Activated CD4-positive, alpha-beta T cell treated with anti-CD3 and anti-CD28 coated beads, Interleukin-2, Interleukin-4, amounts not matched to agents 100 ng/mL and 50 ng/mL, durations not matched to agents 16 hours and 8 hours (primary cell): Measurements from ENCODE around the gene CDX2.
"Not testable (repeated sequence)": the region's sequence is repeated elsewhere in the genome, so short reads cannot be mapped to it uniquely, and the experiment has no call there.

Experiments used
- DNase-seq: peaks from one replicate; pipeline ENCODE4 v3.0.0-alpha.2; 2020; ENCODE audit warnings: low spot score

Gene CDX2, protein sequence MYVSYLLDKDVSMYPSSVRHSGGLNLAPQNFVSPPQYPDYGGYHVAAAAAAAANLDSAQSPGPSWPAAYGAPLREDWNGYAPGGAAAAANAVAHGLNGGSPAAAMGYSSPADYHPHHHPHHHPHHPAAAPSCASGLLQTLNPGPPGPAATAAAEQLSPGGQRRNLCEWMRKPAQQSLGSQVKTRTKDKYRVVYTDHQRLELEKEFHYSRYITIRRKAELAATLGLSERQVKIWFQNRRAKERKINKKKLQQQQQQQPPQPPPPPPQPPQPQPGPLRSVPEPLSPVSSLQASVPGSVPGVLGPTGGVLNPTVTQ

DNA sequence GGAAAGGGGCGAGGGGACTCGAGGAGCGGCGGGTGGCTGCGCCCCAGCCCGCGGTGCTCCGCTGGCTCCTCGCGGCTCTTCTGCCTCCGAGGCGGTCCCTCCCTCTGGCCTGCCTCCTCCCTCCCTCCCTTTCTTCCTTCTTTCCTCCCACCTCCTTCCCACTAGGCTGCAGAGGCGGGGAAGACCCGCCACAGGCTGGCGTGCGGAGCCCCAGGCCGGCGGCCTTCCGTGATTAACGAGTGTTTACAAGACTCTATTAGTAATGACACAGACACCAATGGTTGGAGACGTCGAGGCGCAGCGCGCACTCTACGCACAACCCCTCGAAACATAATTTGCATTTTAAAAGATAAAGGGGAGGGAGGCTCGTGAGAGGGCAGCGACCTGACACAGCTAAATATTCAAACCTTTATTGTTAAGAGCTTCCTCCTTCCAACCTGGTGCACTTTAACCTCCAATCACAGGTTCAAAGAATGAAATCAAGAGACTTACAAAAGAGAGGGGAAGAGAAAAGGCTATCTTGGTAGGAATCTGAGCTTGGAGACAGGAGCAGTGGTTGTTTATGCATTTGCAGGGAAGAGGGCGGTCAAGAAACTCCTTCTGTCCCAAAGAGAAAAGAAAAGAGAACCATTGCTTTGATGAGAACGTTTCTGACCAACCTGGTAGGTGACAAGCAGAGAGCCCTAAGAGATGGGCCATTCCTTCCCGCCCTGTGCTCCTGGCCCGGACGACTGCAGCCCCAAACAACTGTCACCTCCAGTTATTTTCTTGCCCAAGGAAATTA lies at the start of gene CDX2:
Gene CDX2, minus strand, starts transcription at position 234 of the 784 bp plus-strand sequence. CDS start 309 bp downstream, outside the sequence.
- DNase-seq = no peak

DNA sequence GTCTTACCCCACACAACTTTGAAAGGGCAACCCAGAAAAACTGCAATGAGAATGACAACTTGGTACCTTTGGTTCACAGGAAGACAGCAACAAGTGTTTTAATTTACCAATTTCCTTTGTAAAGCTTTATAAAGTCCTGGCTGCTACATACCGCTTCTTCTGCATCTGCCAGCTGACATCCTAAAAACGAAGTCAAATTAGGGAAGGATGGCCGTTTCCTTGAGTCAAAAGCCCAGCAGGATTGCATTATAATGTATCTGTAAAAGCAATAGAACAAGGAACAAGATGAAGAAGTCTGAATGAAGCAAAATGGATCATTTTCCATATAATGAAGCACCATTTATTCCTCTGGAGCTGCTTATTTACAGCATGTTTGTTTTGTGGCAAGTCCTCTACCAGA lies 45.2 kb upstream of the CDX2 start:
- no peak for DNase-seq

DNA sequence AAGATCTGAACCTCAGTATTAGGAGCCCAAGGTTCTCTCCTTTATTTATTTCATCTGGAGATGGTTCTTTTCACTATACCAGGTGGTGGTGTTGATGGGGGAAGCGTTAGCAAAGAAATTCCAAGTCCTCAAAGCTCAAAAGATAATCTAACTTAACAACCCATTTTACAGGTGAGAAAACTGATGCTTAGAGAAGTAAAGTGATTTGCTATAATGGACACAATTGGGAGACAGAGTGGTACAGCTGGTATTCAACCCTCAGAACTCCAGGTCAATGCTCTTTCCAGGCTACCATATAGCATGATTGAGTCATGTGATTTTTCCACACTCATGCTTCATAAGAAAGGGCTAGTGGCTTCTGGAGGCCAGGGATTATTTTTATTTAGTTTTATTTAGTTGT lies 44.4 kb upstream of the CDX2 start:
- DNase-seq = no peak

DNA sequence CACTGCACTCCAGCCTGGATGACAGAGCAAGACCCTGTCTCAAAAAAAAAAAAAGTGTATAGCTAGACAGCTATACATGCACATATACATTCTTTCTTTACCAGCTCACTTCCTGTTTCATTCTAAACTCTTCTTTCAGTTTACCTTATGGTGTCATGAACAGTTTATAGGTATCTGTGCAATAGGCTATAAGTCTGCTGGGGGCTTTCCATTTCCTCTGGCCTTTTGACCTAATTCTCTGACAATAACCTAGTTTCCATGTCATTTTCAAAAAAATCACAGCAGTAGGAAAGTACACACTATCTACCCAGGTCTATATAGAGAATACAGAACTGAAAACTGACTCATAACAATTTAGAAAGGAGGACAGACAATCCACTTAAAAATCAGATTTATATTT lies 43.8 kb upstream of the CDX2 start:
- no peak for DNase-seq

DNA sequence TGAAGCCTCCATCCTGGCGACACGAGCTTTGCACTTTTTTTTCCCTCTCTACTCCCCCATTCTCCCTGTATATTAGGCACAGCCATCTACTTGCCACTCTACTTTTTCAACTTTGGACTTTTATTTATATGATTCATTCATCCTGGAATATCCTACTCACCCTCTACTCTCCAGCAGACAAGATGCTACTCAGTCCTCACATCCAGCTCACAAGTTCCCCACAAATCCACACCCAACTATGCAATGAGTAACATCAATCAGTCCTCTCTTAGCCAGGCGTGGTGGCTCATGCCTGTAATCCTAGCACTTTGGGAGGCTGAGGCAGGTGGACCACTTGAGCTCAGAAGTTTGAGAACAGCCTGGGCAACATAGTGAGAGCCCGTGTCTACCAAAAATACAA lies 43.3 kb upstream of the CDX2 start:
- DNase-seq = no peak

DNA sequence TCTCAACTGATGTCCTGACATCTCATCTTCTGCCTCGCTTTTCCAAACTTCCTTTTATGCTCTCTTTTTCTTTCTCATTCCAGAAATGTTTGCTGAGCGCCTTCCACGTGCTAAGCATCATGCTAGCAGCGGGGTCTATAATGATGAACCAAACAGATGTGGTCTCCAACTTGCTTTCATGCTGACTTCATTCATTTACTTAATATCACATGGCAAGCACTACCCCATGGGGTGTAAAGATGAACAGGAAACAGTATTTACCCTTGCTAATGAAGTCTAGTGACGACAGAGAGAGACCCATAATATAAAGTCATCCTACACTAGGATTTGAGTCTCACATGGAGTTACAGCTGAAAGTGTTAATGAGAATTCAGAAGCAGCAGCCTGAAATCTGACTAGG lies 40.9 kb upstream of the CDX2 start:
- no peak for DNase-seq

DNA sequence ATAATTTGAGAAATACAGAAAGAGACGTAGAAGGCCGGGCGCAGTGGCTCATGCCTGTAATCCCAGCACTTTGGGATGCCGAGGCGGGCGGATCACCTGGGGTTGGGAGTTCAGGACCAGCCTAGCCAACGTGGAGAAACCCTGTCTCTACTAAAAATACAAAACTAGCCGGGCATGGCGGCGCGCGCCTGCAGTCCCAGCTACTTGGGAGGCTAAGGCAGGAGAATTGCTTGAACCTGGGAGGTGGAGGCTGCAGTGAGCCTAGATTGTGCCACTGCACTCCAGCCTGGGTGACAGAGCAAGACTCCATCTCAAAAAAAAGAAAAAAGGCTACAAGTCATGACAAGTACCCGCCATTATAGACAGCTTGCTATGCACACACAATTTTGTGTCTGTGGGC lies 35.9 kb upstream of the CDX2 start:
- DNase-seq = not testable (repeated sequence)

DNA sequence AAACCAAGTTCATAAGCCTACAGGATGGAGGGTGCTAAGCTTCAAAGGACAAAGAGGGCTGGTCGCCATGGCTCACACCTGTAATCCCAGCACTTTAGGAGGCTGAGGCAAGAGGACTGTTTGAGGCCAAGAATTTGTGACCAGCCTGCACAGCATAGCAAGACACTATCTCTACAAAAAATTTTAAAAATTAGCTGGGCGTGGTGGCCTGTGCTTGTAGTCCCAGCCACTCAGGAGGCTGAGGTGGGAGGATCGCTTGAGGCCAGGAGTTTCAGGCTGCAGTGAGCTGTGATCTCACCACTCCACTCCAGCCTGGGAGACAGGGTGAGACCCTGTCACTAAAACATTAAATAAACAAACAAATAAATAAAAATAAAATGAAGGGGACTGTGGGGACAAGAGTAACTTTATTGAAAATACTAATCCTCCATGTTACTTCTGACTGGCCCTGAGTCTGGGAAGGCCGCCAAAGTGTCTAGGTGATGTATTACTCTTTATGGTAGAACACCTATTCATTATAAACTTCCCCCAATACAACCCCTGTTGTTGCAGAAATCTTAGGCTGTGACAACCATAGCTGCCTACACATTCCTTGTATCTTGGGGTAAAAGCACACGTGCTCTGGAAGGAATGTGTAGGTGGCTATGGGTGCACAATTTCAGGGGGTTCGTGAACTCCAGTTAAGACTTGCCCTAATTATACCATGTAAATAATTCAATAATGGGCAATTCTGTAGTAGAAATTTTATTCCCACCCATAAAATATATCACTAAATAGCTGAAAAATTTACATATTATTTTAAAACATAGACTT lies 34.0 kb upstream of the CDX2 start:
- no peak for DNase-seq

DNA sequence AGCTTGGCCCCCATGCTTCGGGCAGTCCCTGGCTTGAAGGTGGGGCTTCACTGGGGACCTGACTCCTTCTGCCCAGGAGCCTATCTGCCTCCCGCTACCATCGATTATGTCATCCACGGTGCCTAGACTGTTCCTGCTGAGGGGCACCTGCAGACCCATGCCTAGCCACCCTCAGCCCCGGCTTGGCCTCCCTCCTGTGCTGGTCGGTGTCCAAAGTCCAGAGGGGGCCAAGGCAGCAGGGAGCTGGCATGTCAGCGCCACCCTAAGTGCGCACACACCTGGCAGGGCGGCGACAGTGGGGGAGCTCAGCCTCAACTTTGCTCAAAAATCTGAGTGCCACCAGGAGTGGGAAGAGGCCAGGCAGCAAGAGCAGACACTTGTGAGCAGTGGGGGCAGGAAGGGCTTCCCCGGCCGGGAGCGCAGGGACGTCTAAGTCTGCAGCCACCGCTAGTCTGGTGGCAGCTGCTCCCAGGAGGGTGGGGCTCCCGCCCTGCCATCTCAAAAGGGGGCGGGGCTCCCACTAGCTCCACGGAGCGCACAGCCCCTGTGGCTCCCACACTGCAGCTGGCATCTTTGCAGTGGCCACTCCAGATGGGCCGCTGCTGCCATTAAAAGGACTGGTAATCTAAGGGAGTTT lies 32.8 kb upstream of the CDX2 start:
- DNase-seq = no peak

DNA sequence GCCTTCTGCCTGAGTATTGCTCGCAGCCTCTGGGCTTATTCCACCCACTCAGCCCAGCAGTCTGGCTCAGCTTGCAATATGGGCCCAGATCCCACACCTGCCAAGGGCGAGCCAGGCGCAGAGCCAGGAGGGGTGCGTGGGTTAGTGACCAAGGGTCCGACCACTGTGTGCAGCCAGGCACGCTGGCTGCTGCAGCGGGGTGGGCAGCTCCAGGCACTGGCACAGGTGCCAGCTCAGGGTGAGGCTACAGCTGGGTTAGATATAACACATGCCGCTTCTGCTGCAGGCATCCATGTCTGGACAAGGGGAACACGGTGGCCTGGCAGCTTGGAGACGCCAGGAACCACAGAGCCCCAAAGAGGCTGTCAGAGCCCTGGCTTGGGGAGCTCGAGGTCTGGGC lies 31.9 kb upstream of the CDX2 start:
- no peak for DNase-seq

DNA sequence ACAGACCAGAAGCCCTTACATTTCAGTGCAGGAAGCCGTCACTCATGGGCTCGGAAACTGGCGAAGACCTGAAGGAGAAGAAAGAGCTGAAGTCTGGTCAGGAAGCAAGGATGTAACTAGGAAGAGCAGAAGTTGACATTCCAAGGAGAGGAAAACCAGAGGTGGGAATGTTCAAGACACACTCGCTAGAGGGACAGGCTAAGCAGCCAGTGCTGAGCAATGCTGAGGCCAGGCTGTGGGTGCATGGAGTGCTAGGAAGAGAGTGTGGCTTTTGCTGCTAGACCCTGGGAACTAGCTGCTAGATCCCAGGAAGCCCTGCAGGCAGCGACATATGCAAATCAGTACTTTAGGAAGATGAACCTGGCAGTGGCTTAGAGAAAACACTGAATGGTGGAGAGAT lies 31.5 kb upstream of the CDX2 start:
- no peak for DNase-seq

DNA sequence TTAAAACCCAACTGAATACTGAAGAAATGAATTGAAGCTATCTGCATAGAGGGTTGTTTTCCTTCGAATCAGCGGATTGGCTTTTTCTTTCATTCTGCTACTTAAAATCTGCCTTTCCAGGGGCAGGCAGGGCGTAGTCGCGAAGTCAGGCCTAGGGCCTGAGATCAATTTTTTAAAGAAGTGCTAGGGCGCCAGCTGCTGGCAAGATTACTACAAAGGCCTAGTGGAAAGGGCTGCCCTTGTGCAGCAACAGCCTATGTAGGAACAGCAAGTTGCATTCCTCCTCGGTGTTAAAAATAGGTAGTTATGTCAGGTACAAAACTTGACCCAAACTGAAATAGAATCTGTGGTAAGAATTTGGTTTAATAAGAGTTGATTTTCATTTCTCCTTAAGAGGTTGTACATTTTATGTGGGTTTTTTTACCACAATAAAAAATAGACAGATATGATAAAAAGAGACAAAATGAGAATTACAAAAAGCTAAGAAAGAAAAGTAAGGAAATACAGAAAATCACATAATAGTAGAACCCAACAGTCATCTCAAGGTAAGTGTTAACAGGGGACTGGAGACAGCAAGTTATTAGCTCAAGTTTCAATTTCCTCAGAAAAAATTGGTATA lies 28.9 kb upstream of the CDX2 start:
- peak; percentile 28 for DNase-seq

DNA sequence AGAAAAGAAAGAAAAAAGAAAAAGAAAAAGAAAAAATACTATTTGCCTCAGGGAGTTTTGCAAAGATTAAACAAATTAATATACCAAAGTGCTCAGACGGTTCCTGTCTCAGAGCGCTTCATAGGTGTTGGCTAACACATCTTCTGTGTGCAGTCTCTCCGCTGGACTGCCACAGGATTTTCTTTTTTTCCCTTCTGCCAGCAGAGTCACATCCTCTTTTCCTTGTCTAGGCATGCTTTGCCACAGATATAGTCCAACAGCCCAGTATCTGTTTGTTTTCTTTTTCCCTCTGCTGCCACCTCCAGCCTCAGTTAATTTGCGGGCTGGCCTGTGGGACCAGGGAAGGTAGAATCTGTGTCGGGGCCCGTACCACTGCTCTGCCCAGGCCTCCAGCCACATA lies 22.8 kb upstream of the CDX2 start:
- DNase-seq = no peak

DNA sequence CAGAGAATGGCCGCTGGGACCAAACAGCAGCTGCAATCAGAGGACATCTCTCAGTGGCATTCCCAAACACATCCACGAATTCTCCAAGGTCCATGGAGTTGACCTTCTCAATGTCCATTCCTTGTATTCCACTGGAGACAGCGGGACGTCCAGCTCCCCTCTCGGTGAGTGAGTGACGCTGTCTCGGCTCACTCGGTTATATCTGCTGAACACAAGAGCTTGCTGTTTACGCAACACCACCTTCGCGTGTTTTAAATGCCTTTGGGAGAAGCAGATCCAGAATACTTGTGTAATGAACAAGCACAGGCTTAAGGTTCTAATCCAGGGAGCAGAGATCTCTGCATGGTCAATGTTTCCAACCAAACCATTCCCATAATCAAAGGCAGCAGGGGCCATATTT lies 19.4 kb upstream of the CDX2 start, which contains the start of gene URAD:
Gene URAD, minus strand, starts transcription at position 174 of the 400 bp plus-strand sequence. Its CDS starts 56 bp downstream, at position 118.
- DNase-seq = no peak

DNA sequence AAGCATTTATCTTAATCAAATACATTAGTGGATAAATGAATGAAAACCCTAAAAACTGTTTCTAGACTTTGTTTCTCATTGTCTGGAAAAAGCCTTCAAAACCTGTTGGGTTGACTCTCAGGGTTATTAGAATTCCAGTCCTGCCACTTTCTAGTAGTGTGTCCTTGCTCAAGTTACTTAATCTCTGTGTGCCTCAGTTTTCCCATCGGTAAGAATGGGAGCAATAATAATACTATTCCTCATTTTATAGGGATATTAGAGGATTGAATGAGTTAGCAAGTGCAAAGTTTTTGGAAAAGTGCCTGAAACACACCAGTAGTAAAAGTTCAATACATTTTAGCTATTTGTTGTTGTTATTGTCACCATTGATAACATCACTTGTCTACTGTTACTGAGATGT lies 16.5 kb upstream of the CDX2 start:
- DNase-seq = no peak

DNA sequence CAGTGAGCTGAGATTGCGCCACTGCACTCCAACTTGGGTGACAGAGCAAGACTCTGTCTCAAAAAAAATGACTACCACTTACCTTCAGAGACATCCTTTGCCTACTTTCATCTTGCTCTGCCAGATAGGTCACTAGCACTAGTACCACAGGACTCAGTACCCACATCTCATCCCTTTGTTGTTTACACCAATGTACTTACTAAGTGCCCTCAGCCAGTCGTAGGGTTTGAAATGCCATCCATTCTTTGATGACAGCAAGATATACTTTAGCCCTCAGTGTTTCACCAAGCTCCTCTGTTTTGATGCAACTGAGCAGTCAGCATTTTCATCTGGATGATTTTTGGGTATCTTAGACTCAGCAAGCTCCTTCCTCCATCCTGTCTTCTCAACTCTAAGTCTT lies 13.2 kb upstream of the CDX2 start:
- no peak for DNase-seq

DNA sequence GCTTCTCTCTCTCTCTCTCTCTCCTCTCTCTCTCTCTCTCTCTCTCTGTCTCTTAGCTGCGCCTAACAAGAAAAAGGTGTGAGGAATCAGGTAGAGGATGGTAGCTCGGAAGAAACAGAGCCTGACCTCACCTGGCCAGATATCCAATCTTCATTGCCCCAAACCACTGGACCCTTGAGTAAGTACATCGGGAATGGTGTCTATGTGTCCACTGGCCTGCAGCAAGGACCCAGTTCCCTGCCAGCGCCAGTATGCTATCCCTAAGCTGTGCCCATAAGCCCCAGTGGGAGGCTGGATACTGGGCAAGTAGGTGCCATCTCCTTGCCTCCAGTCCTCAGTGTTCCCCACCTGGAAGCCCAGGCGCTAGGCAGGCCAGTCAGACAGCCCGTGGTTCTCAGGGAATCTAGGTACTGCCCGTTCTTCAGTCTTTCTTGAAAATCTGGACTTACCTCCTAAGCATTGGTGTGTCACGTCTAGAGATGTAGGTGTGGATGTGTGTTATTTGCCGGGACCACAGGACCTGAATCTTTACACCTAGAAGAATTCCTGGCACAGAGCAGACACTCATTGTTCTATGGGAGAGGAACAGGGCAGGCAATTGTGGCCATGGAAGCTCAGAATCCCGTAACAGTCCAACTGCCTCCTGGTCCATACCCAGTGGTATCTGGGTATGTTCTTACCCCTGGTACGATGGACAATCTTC lies 12.0 kb upstream of the CDX2 start:
- DNase-seq = no peak

DNA sequence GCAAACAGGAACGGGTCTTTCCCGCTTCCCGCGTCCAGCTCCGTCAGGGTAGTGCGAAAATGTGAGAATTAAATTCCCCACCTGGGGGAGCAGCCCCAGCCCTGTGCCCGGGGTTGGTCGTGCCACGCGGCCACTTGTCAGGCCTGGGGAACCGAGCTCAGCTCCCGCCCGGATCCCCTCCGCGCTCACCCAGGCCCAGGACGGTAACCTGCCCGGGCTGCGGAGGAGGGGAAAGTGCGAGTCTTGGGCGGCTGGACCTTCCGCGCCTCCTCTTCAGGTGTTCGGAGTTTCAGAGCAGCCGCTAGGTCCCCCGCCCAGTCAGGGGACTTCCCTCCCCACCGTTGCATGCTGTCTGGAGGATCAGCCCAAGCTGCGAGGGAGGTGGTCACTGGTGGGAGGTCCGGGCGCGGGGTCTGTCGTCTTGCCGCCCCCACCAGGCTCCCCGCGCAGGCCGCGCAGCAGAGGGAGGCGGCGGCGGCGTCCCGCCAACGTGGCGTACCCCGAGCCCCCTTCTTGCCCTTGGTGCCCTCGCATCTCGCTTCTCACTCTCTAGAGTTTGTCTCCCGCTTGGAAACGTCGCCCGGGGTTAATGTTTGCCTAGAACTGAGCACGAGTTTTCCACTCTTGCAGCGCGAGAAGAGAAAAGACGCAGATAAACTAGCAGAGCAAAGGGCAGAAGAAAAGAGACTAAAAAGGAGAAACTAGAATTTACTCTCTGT lies 11.3 kb upstream of the CDX2 start:
- DNase-seq = no peak

DNA sequence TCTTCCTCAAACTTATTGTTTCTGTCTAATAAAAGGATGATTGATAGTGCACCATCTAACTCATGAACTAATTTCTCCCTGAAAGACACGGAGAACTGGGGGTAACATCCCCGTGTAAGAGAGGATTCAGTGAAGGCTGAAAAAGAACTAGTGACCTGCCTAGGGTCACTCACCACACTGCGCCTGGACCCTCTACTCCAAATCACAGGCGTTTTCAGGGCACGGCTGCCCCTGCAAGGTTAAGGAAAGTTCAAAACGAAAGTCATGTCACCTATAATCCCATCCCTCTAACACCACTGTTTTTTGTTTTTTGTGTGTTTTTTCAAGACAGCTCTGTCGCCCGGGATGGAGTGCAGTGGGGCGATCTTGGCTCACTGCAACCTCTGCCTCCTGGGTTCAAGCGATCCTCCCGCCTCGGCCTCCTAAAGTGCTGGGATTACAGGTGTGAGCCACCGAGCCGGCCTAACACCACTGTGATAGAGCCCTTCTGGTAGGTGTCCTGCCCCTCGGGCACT lies 10.7 kb upstream of the CDX2 start:
- no peak for DNase-seq

DNA sequence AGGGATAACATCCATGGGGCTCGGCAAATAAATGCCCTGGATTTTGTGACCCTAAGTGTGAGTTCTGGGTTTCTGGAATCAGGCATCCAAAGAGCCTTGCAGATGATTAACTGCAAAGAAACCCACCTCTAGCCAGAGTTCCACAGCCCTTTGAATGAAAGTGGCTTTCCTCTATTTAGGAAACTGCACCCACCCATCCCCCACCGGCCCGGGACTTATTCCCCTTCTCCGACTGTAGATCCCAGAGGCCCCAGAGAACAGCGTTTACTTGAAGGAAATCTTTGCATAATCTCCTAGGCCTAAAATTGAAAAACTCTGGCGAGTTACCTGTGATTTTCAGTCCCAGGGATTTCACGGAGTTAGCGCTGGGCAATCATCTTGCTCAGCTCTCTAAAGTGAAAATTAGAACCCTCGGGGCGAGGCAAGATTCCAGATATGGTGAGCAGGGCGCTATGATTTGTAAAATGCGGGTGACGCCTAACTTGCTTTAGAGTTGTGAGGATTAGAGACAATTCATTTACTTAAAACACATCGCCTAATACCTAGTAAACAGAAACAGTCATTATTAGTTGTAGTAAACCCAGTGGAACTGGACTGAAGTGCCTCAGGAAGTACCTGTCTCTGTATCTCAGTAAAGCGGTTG lies 10.0 kb upstream of the CDX2 start:
- no peak for DNase-seq
